ENCODE results near the gene DNAJB8.

Gene DNAJB8

GRCh38 chr3:128431803-128432300 lies 34.8 kb downstream of the DNAJB8 start:
- Mint-ChIP-seq H3K4me3 (peak overlapping the region; percentile 80), H3K27ac (no peak overlapping the region), H3K36me3 (ENCODE audit: low read depth) (no peaks in the 10 kb centered on the region), H3K4me1 (peaks cover 35% of the 10 kb centered on the region), H3K9me3 (no peaks in the 10 kb centered on the region), H3K27me3 (ENCODE audit: low read depth, poor library complexity) (peaks cover 85% of the 10 kb centered on the region)
- TF ChIP-seq, protein P1, sequence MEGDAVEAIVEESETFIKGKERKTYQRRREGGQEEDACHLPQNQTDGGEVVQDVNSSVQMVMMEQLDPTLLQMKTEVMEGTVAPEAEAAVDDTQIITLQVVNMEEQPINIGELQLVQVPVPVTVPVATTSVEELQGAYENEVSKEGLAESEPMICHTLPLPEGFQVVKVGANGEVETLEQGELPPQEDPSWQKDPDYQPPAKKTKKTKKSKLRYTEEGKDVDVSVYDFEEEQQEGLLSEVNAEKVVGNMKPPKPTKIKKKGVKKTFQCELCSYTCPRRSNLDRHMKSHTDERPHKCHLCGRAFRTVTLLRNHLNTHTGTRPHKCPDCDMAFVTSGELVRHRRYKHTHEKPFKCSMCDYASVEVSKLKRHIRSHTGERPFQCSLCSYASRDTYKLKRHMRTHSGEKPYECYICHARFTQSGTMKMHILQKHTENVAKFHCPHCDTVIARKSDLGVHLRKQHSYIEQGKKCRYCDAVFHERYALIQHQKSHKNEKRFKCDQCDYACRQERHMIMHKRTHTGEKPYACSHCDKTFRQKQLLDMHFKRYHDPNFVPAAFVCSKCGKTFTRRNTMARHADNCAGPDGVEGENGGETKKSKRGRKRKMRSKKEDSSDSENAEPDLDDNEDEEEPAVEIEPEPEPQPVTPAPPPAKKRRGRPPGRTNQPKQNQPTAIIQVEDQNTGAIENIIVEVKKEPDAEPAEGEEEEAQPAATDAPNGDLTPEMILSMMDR (IDR thresholded peaks at IDR 0.05), result no peak
- no peak for DNase-seq

DNA sequence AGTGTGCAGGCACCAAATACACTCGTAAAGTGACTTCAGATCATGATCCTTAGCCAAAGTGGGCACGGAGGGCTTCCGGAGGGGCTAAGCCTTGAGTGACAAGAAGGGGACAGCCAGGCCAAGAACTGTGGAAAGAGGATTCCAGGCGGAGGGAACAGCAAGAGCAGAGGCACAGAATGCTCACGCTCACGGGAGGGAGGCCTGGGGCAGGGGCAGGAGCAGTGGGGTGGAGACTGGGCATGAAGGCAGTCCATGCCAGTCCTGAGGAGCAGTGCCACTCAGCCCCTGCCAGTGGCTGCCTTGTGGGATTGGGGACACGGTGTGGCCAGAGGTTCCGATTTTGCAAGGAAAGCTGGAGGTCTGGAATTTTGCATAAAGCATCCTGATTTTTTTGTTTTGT lies 36.0 kb downstream of the DNAJB8 start:
- peaks cover 77% of the 10 kb centered on the region for H3K27me3 Mint-ChIP-seq (ENCODE audit: low read depth, poor library complexity)
- TF ChIP-seq, protein P1 (IDR thresholded peaks at IDR 0.05), result no peak
- no peaks in the 10 kb centered on the region for H3K36me3 Mint-ChIP-seq (ENCODE audit: low read depth)
- DNase-seq, result no peak
- no peak overlapping the region for H3K4me3 Mint-ChIP-seq
- H3K27ac Mint-ChIP-seq, result no peak overlapping the region
- peaks cover 30% of the 10 kb centered on the region for H3K4me1 Mint-ChIP-seq
- no peaks in the 10 kb centered on the region for H3K9me3 Mint-ChIP-seq

DNA sequence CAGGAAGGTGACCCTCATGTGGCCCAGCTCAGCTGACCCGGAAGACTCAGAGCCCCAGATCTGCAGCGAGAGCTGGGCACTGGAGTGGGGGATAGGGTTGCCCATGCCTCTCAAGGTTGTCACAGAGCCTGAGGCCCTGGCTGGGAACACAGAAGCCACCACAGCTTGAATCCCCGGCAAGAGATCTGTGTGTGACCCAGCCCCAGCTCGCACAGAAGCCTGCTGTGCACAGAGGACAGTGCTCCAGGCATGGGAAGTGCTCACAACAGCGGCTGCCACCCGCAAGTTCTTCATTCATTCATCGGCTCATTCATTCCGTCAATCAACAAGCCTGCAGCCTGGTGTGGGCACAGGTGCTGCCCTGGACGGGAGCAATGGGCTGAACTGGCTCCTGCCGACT lies 36.4 kb downstream of the DNAJB8 start:
- Mint-ChIP-seq H3K4me1 (peaks cover 31% of the 10 kb centered on the region), H3K4me3 (no peak overlapping the region), H3K27me3 (ENCODE audit: low read depth, poor library complexity) (peaks cover 79% of the 10 kb centered on the region), H3K27ac (no peak overlapping the region), H3K9me3 (no peaks in the 10 kb centered on the region), H3K36me3 (ENCODE audit: low read depth) (no peaks in the 10 kb centered on the region)
- no peak for DNase-seq
- TF ChIP-seq, protein P1 (IDR thresholded peaks at IDR 0.05), result no peak

DNA sequence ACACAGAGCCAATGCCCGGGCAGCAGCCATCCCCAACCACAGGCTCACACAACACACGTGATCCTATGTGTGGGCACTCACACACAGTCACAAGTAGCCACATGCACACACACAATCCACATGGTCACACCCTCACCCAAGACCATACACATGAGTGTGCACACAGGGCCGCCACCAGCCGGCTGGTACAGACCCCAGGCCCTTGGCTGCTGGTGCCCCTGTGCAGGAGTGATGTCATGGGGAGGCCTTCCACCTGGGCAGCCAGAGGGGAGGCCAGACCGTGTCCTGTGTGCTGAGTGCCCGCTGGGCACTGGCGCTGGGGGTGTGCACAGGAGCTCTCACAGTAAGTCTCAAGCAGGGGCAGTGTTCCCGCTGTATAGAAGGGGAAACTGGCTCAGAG lies 36.9 kb downstream of the DNAJB8 start:
- no peaks in the 10 kb centered on the region for H3K36me3 Mint-ChIP-seq (ENCODE audit: low read depth)
- TF ChIP-seq, protein P1 (IDR thresholded peaks at IDR 0.05), result no peak
- H3K27me3 Mint-ChIP-seq (ENCODE audit: low read depth, poor library complexity), result peaks cover 85% of the 10 kb centered on the region
- H3K4me3 Mint-ChIP-seq, result no peak overlapping the region
- H3K9me3 Mint-ChIP-seq, result no peaks in the 10 kb centered on the region
- no peak for DNase-seq
- peaks cover 36% of the 10 kb centered on the region for H3K4me1 Mint-ChIP-seq
- no peak overlapping the region for H3K27ac Mint-ChIP-seq

DNA sequence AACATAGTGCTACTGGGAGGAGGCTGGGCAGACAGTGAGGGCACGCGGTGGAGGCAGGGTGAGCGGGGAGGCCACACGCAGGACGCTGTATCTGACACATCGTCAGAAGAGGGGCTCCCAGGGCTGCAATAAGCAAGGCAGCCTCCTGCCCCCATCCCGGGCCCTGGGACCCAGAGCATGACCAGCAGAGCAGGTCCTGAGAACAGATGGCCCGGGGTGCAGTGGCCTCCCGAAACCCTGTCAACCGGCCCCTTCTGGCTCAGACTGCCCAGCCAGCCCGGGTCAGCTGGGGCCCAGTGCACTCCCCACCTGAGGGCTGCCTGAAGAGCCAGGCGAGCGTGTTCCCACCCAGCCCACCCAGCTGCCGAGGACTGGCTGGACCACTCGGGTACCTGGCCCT lies 37.4 kb downstream of the DNAJB8 start:
- H3K4me1 Mint-ChIP-seq, result peaks cover 41% of the 10 kb centered on the region
- H3K9me3 Mint-ChIP-seq, result no peaks in the 10 kb centered on the region
- H3K4me3 Mint-ChIP-seq, result no peak overlapping the region
- H3K36me3 Mint-ChIP-seq (ENCODE audit: low read depth), result no peaks in the 10 kb centered on the region
- peaks cover 85% of the 10 kb centered on the region for H3K27me3 Mint-ChIP-seq (ENCODE audit: low read depth, poor library complexity)
- TF ChIP-seq, protein P1 (IDR thresholded peaks at IDR 0.05), result no peak
- no peak for DNase-seq
- H3K27ac Mint-ChIP-seq, result no peak overlapping the region
